ENCODE measurements around the gene ZNF610.

ZNF610 gene

GRCh38 chr19:52397310-52398080, 61.5 kb downstream of the ZNF610 start, which contains the start of gene ZNF528:
TSS of gene ZNF528 (plus strand) at chr19:52397849. CDS start at chr19:52402014, 4,165 bp downstream.
- H3K4me3 ChIP-seq (replicated peaks; ENCODE audit: low read depth, low read length) = peak within 1 kb of the TSS; percentile 66
- no peak for TF ChIP-seq CTCF (IDR thresholded peaks at IDR 0.05; ENCODE audit: low read depth, low read length, missing control alignments)

GRCh38 chr19:52398081-52398441, 62.0 kb downstream of the ZNF610 start:
- H3K4me3 ChIP-seq (replicated peaks; ENCODE audit: low read depth, low read length) = peak overlapping the region; percentile 66
- DNase-seq (ENCODE audit: extremely low read depth, low read depth) = no peak
- TF ChIP-seq CTCF (IDR thresholded peaks at IDR 0.05; ENCODE audit: low read depth, low read length, missing control alignments) = no peak

More at GRCh38 chr19:52397310-52398080, 61.5 kb downstream of the ZNF610 start, which contains the start of gene ZNF528:
- DNase-seq (ENCODE audit: extremely low read depth, low read depth) = peak; percentile 66

- no peak for TF ChIP-seq CTCF (IDR thresholded peaks at IDR 0.05; ENCODE audit: low read depth, low read length, missing control alignments)
- no peak for DNase-seq (ENCODE audit: extremely low read depth, low read depth)
- H3K4me3 ChIP-seq (replicated peaks; ENCODE audit: low read depth, low read length) = no peak overlapping the region
Observed at GRCh38 chr19:52410276-52410675, 74.2 kb downstream of the ZNF610 start.

GRCh38 chr19:52415711-52416110, 79.7 kb downstream of the ZNF610 start:
- TF ChIP-seq CTCF (IDR thresholded peaks at IDR 0.05; ENCODE audit: low read depth, low read length, missing control alignments) = no peak
- DNase-seq (ENCODE audit: extremely low read depth, low read depth) = no peak

More at GRCh38 chr19:52415711-52416110, 79.7 kb downstream of the ZNF610 start:
- H3K4me3 ChIP-seq (replicated peaks; ENCODE audit: low read depth, low read length) = no peak overlapping the region

Measured in HFF-Myc (cell line).